ENCODE measurements around the gene SP6. TPM values are rescaled to one million over a fixed set of nuclear protein-coding genes. Genes with fewer than 3 reads are reported as not detected.

Gene SP6
- total RNA-seq, 5 donors from 2014 or later (not counting 1 experiment from before 2014, with no cell fraction given): 0.10 to 0.26 (median 0.13) TPM

DNA sequence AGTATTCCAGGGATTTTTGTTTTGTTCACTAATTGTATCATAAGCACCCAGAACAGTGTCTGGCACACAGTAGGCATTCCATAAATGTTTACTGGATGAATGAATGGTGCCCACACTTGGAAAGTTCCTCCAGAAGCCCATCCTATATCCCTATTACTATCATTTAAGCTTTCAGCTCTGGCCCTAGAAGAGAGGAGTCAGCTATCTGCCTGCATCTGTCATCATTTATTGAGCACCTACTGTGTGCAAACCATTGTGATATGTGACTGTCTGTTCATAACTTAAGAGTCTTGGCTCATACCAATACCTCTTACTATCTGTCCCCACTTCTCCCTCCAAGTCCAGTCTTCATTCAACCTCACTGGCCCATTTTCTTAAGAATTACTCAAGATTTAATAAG is 20.1 kb upstream of the SP6 start:
- no peaks in the 10 kb centered on the region for H3K4me1 Mint-ChIP-seq
- H3K27ac ChIP-seq (ENCODE audit: low read length): no peak overlapping the region
- ChIA-PET CTCF (no interaction called here), POLR2A (no interaction called here)
- peaks cover 41 to 61% of the 10 kb centered on the region in 2 donors for H3K27me3 Mint-ChIP-seq
- H3K4me3 ChIP-seq (ENCODE audit: control insufficient read depth in 1 of 2, extremely low read depth in 1 of 2, low read length in 1 of 2): no peak overlapping the region
- H3K36me3 Mint-ChIP-seq: peaks cover 3% of the 10 kb centered on the region
- DNase-seq (no peak), ATAC-seq (replicated peaks in 1 of 4) (no peak)
- no peak overlapping the region for H3K4me3 Mint-ChIP-seq
- H3K4me1 ChIP-seq (ENCODE audit: control insufficient read depth in 1 of 2, extremely low read depth in 1 of 2, insufficient read depth in 2 of 2, low read length in 2 of 2): peaks cover 0 to 4% of the 10 kb centered on the region in 2 experiments
- no peak overlapping the region for H3K27ac Mint-ChIP-seq
- no peaks in the 10 kb centered on the region for H3K36me3 ChIP-seq (ENCODE audit: control insufficient read depth in 2 of 2, extremely low read depth in 1 of 2, insufficient read depth in 1 of 2, low read length in 1 of 2)
- H3K9me3 Mint-ChIP-seq: no peaks in the 10 kb centered on the region
- H3K27me3 ChIP-seq (replicated peaks in 1 of 2; ENCODE audit: control insufficient read depth in 2 of 2, extremely low read depth in 1 of 2, insufficient read depth in 2 of 2, low read length in 1 of 2): peaks cover 0 to 76% of the 10 kb centered on the region in 2 experiments
- no peaks in the 10 kb centered on the region for H3K9me3 ChIP-seq

DNA sequence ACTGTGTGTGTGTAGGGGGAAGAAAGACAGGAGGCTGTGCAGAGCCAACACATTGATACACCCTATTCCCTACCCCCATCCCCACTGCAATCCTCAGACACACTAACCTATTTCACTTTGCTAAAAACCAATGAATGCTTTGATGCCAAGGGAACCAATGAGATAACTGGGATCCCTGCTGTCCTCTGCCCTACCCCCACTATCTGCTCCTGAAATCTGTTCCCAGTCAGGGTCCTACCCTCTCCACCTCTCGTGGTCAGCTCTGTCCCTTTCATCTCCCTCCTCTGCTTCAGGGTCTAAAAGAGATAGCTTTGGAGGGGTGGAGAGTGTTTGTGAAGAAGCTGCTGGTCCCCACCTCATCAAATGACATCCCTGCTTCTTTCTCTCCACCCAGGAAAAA is 19.1 kb upstream of the SP6 start:
- Histone ChIP-seq H3K36me3 (ENCODE audit: control insufficient read depth in 2 of 2, extremely low read depth in 1 of 2, insufficient read depth in 1 of 2, low read length in 1 of 2) (no peaks in the 10 kb centered on the region), H3K9me3 (no peaks in the 10 kb centered on the region), H3K27me3 (replicated peaks in 1 of 2; ENCODE audit: control insufficient read depth in 2 of 2, extremely low read depth in 1 of 2, insufficient read depth in 2 of 2, low read length in 1 of 2) (peaks cover 0 to 75% of the 10 kb centered on the region in 2 experiments), H3K4me3 (ENCODE audit: control insufficient read depth in 1 of 2, extremely low read depth in 1 of 2, low read length in 1 of 2) (no peak overlapping the region), H3K4me1 (ENCODE audit: control insufficient read depth in 1 of 2, extremely low read depth in 1 of 2, insufficient read depth in 2 of 2, low read length in 2 of 2) (peaks cover 0 to 4% of the 10 kb centered on the region in 2 experiments), H3K27ac (ENCODE audit: low read length) (no peak overlapping the region)
- Mint-ChIP-seq H3K36me3 (no peaks in the 10 kb centered on the region), H3K27ac (no peak overlapping the region), H3K4me3 (no peak overlapping the region), H3K9me3 (no peaks in the 10 kb centered on the region), H3K4me1 (peaks cover under 1 to 6% (median 3%) of the 10 kb centered on the region in 3 donors), H3K27me3 (peaks cover 33 to 53% of the 10 kb centered on the region in 2 donors)
- CTCF ChIA-PET: no interaction called here
- no CpG with 5 or more reads among the region's 1 CpG for WGBS (ENCODE audit: insufficient coverage)
- DNase-seq (no peak), ATAC-seq (replicated peaks in 1 of 4) (no peak)
- POLR2A ChIA-PET: no interaction called here

DNA sequence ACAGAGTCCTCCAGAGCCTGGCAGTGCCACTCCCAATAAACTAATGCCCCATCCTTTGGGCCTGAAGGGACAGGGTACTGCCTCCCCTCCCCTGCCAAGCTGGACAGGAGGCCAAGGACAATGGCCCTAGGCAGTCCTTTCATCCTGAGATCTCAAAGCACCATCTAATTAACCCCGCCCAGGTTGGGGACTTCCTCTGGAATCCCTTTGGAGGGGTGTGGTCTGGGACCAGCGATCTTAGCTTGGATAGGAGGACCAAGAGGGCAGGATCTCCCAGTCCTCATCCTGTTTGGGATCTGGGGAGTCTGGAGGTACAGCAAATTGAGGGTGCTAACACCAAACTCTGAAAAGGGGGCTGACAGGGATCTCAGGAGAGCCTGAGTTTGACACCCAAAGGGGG is 18.2 kb upstream of the SP6 start:
- Mint-ChIP-seq H3K27ac (no peak overlapping the region), H3K27me3 (peaks cover 28 to 45% of the 10 kb centered on the region in 2 donors), H3K9me3 (no peaks in the 10 kb centered on the region), H3K4me1 (peaks cover 5 to 11% (median 9%) of the 10 kb centered on the region in 3 donors), H3K36me3 (no peaks in the 10 kb centered on the region), H3K4me3 (no peak overlapping the region)
- WGBS (ENCODE audit: insufficient coverage): 60% methylated on average over 1 of the region's 2 CpGs
- Histone ChIP-seq H3K4me1 (ENCODE audit: control insufficient read depth in 1 of 2, extremely low read depth in 1 of 2, insufficient read depth in 2 of 2, low read length in 2 of 2) (peaks cover 0 to 4% of the 10 kb centered on the region in 2 experiments), H3K27me3 (replicated peaks in 1 of 2; ENCODE audit: control insufficient read depth in 2 of 2, extremely low read depth in 1 of 2, insufficient read depth in 2 of 2, low read length in 1 of 2) (peaks cover 0 to 65% of the 10 kb centered on the region in 2 experiments), H3K27ac (ENCODE audit: low read length) (no peak overlapping the region), H3K4me3 (ENCODE audit: control insufficient read depth in 1 of 2, extremely low read depth in 1 of 2, low read length in 1 of 2) (no peak overlapping the region), H3K9me3 (no peaks in the 10 kb centered on the region), H3K36me3 (ENCODE audit: control insufficient read depth in 2 of 2, extremely low read depth in 1 of 2, insufficient read depth in 1 of 2, low read length in 1 of 2) (no peaks in the 10 kb centered on the region)
- ChIA-PET POLR2A (no interaction called here), CTCF (no interaction called here)
- DNase-seq: no peak
- no peak for ATAC-seq (replicated peaks in 1 of 4)

GRCh38 chr17:47867813-47868533 is 17.0 kb upstream of the SP6 start:
- no peak for DNase-seq
- ATAC-seq (replicated peaks in 1 of 4): no peak
- peaks cover 0 to 5% of the 10 kb centered on the region in 2 experiments for H3K4me1 ChIP-seq (ENCODE audit: control insufficient read depth in 1 of 2, extremely low read depth in 1 of 2, insufficient read depth in 2 of 2, low read length in 2 of 2)
- no peaks in the 10 kb centered on the region for H3K9me3 ChIP-seq
- Mint-ChIP-seq H3K36me3 (no peaks in the 10 kb centered on the region), H3K9me3 (no peaks in the 10 kb centered on the region), H3K27me3 (peaks cover 18 to 35% of the 10 kb centered on the region in 2 donors), H3K27ac (no peak overlapping the region), H3K4me1 (peaks cover 5 to 12% (median 11%) of the 10 kb centered on the region in 3 donors), H3K4me3 (no peak overlapping the region)
- CTCF ChIA-PET: interaction anchor here in 1 of 2 donors (0.6 kb wide), 1 partner anchor 1331 kb away, joined by 3 read pairs; no protein-coding TSS in a partner anchor
- no peaks in the 10 kb centered on the region for H3K36me3 ChIP-seq (ENCODE audit: control insufficient read depth in 2 of 2, extremely low read depth in 1 of 2, insufficient read depth in 1 of 2, low read length in 1 of 2)
- no peak overlapping the region for H3K4me3 ChIP-seq (ENCODE audit: control insufficient read depth in 1 of 2, extremely low read depth in 1 of 2, low read length in 1 of 2)
- no peak overlapping the region for H3K27ac ChIP-seq (ENCODE audit: low read length)
- WGBS (ENCODE audit: insufficient coverage): 83% methylated on average over 8 of the region's 11 CpGs
- peaks cover 0 to 54% of the 10 kb centered on the region in 2 experiments for H3K27me3 ChIP-seq (replicated peaks in 1 of 2; ENCODE audit: control insufficient read depth in 2 of 2, extremely low read depth in 1 of 2, insufficient read depth in 2 of 2, low read length in 1 of 2)
- POLR2A ChIA-PET: no interaction called here

GRCh38 chr17:47866941-47867340 is 16.0 kb upstream of the SP6 start:
- Mint-ChIP-seq H3K4me1 (peaks cover 9 to 17% (median 11%) of the 10 kb centered on the region in 3 donors), H3K27ac (no peak overlapping the region), H3K27me3 (peaks cover 13 to 30% of the 10 kb centered on the region in 2 donors), H3K9me3 (no peaks in the 10 kb centered on the region), H3K4me3 (no peak overlapping the region), H3K36me3 (no peaks in the 10 kb centered on the region)
- CTCF ChIA-PET: interaction anchor here in 1 of 2 donors (0.6 kb wide), 1 partner anchor 1332 kb away, joined by 3 read pairs; no protein-coding TSS in a partner anchor
- H3K9me3 ChIP-seq: no peaks in the 10 kb centered on the region
- H3K4me3 ChIP-seq (ENCODE audit: control insufficient read depth in 1 of 2, extremely low read depth in 1 of 2, low read length in 1 of 2): no peak overlapping the region
- ATAC-seq (replicated peaks in 1 of 4) (no peak), DNase-seq (no peak)
- POLR2A ChIA-PET: no interaction called here
- H3K27ac ChIP-seq (ENCODE audit: low read length): no peak overlapping the region
- H3K4me1 ChIP-seq (ENCODE audit: control insufficient read depth in 1 of 2, extremely low read depth in 1 of 2, insufficient read depth in 2 of 2, low read length in 2 of 2): peaks cover 0 to 6% of the 10 kb centered on the region in 2 experiments
- 87% methylated on average over 17 of the region's 20 CpGs for WGBS (ENCODE audit: insufficient coverage)
- no peaks in the 10 kb centered on the region for H3K36me3 ChIP-seq (ENCODE audit: control insufficient read depth in 2 of 2, extremely low read depth in 1 of 2, insufficient read depth in 1 of 2, low read length in 1 of 2)
- H3K27me3 ChIP-seq (replicated peaks in 1 of 2; ENCODE audit: control insufficient read depth in 2 of 2, extremely low read depth in 1 of 2, insufficient read depth in 2 of 2, low read length in 1 of 2): peaks cover 0 to 47% of the 10 kb centered on the region in 2 experiments

GRCh38 chr17:47864791-47865216 is 13.8 kb upstream of the SP6 start:
- H3K27me3 ChIP-seq (replicated peaks in 1 of 2; ENCODE audit: control insufficient read depth in 2 of 2, extremely low read depth in 1 of 2, insufficient read depth in 2 of 2, low read length in 1 of 2): peaks cover 0 to 41% of the 10 kb centered on the region in 2 experiments
- ATAC-seq (replicated peaks in 1 of 4): peak in 1 of 4 experiments; percentile 39
- Mint-ChIP-seq H3K4me1 (peaks cover 9 to 17% (median 11%) of the 10 kb centered on the region in 3 donors), H3K27ac (peak overlapping the region in 1 of 2 donors; percentile 64), H3K4me3 (peak overlapping the region in 1 of 3 donors; percentile 47), H3K27me3 (peaks cover 0 to 18% of the 10 kb centered on the region in 2 donors), H3K9me3 (no peaks in the 10 kb centered on the region), H3K36me3 (no peaks in the 10 kb centered on the region)
- H3K4me1 ChIP-seq (ENCODE audit: control insufficient read depth in 1 of 2, extremely low read depth in 1 of 2, insufficient read depth in 2 of 2, low read length in 2 of 2): peaks cover 0 to 6% of the 10 kb centered on the region in 2 experiments
- H3K9me3 ChIP-seq: no peaks in the 10 kb centered on the region
- DNase-seq: no peak
- no CpG with 5 or more reads among the region's 7 CpGs for WGBS (ENCODE audit: insufficient coverage)
- no peak overlapping the region for H3K4me3 ChIP-seq (ENCODE audit: control insufficient read depth in 1 of 2, extremely low read depth in 1 of 2, low read length in 1 of 2)
- ChIA-PET POLR2A (no interaction called here), CTCF (no interaction called here)
- H3K36me3 ChIP-seq (ENCODE audit: control insufficient read depth in 2 of 2, extremely low read depth in 1 of 2, insufficient read depth in 1 of 2, low read length in 1 of 2): no peaks in the 10 kb centered on the region
- no peak overlapping the region for H3K27ac ChIP-seq (ENCODE audit: low read length)

Data from T-cell (primary cell).